ENCODE measurements around the gene ZDHHC24.

Gene ZDHHC24

DNA sequence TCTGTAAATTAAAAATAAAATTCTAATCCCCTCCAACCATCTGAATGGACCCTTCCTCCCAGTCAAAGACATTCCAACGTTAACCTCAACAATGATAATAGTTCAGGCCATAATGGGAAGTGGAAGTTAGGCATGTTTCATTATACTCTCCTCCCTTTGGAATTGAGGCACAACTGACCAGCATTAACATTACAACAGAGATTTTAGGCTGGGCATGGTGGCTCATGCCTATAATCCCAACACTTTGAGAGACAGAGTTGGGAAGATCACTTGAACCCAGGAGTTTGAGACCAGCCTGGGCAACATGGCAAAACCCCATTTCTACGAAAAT lies 25.0 kb upstream of the ZDHHC24 start:
- H3K4me1 Mint-ChIP-seq: peaks cover 14% of the 10 kb centered on the region
- no peak overlapping the region for H3K4me3 Mint-ChIP-seq
- H3K27me3 Mint-ChIP-seq: peaks cover 1% of the 10 kb centered on the region
- H3K9me3 Mint-ChIP-seq: no peaks in the 10 kb centered on the region
- no peak overlapping the region for H3K27ac Mint-ChIP-seq
- H3K36me3 Mint-ChIP-seq: peaks cover 1% of the 10 kb centered on the region

DNA sequence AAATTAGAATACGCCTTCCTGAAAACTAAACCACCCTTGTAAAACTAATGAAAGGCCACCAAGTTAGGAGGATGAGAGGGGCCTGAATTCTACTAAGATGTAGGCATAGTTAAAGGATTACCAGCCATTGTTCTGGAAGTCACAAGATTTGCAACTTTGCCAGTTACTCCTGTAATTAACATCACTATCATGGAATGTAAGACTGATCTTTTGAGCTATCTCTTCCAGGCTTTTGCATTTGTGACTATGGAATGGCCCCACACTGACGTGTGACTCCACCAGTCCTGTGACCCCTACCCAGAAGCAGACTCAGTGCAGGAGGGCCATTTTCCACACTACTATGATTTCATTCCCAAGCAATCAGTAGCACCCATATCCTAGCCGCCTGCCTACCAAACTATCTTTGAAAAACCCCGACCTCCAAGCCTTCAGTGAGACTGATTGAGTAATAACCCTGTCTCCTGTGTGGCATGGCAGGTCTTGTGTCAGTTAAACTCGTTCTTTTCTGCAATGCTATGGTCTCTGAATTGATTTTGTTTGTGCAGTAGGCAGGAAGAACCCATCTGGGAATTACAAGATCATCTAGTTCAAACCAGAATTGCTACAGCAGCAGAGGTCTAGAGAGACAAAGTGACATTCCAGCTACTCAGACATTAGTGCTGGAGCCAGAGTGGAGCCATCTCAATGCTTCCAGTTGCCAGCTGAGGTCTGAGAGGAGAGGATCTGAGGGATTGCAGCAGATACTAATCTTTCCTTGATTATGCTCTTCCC lies 24.4 kb upstream of the ZDHHC24 start:
- H3K4me1 Mint-ChIP-seq: peaks cover 14% of the 10 kb centered on the region
- H3K9me3 Mint-ChIP-seq: no peaks in the 10 kb centered on the region
- peaks cover 1% of the 10 kb centered on the region for H3K36me3 Mint-ChIP-seq
- no peak overlapping the region for H3K27ac Mint-ChIP-seq
- H3K27me3 Mint-ChIP-seq: no peaks in the 10 kb centered on the region
- H3K4me3 Mint-ChIP-seq: no peak overlapping the region

DNA sequence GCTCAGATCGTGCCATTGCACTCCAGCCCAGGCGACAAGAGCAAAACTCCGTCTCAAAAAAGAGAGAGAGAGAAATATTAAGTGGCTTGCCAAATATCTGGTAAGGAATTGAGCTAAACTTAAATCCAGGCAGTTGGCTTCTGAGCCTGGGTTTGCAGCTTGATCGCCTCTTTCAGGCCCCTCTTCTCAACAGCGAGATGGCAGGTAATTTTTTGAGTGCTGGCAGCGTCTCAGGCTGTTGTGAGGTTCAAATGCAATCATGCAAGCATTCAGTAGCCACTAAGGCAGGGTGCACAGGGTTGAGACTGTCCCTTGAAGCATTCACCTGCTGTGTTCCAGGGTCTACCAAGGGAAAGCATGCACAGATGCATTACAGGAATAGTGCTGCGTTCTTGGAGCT lies 23.2 kb upstream of the ZDHHC24 start:
- Mint-ChIP-seq H3K27ac (no peak overlapping the region), H3K27me3 (no peaks in the 10 kb centered on the region), H3K4me3 (no peak overlapping the region), H3K4me1 (peaks cover 14% of the 10 kb centered on the region), H3K9me3 (no peaks in the 10 kb centered on the region), H3K36me3 (peaks cover 1% of the 10 kb centered on the region)

DNA sequence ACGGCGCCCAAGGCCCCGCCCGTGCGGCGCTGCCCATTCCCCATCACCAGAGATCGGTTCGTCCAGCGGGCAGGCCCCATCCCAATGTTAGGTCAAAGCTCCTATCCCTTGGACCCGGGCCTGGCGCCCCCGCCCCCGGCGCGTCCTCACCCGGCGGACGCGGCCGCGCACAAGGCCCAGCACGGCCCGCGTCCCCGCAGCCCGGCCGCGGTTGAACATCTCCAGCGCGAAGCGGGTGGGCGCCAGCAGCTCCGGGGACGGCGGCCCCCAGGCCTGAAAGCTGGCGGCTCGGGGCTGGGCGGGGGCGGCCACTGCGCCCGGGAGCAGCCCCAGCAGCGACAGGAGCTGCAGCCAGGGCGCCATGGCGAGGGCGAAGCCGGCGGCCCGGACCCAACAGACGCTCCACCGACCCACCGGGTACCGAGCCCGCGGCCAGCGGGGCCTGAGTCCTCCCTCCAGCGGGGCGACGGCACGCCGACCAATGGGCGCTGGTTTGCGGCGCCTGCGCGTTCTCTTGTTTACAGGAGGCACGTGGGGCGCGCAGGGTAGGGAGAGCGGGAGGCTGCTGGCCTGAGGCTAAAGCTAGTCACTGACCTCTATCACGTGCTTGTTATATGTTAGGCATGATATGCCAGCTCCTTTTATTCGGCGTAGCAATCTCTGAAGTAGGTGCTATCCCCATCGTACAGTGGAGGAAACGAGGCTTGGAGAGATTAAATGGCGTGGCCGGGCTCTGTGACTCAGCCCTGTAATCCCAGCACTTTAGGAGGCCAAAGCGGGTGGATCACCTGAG lies 22.5 kb upstream of the ZDHHC24 start, which contains the start of gene CTSF:
Gene CTSF (minus strand): TSS at position 483 of the 793 bp plus-strand sequence. CDS start 120 bp downstream, at position 363.
- Mint-ChIP-seq H3K27ac (peak within 1 kb of the TSS; percentile 78), H3K9me3 (no peaks in the 10 kb centered on the region), H3K36me3 (peaks cover 1% of the 10 kb centered on the region), H3K4me1 (peaks cover 14% of the 10 kb centered on the region), H3K4me3 (peak within 1 kb of the TSS; percentile 86), H3K27me3 (no peaks in the 10 kb centered on the region)

DNA sequence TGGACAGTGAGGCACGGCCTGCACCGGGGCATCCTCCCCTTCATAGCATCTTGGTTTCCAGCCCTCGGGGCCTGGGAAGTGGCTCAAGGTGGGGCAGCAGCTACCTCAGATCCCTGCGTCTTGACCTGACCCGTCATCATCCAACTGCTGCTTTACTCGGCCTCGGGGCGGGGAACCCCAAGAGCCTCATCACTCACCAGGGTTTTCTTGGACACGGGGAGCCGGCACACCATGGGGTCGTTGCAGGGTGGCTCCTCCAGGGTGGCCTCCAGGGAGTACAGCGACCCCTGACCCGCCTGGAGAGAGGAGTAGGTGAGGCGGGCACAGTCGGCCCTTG lies 21.9 kb upstream of the ZDHHC24 start:
- H3K36me3 Mint-ChIP-seq: peaks cover 1% of the 10 kb centered on the region
- peak overlapping the region; percentile 79 for H3K4me3 Mint-ChIP-seq
- H3K9me3 Mint-ChIP-seq: no peaks in the 10 kb centered on the region
- peaks cover 14% of the 10 kb centered on the region for H3K4me1 Mint-ChIP-seq
- no peak overlapping the region for H3K27ac Mint-ChIP-seq
- H3K27me3 Mint-ChIP-seq: no peaks in the 10 kb centered on the region

DNA sequence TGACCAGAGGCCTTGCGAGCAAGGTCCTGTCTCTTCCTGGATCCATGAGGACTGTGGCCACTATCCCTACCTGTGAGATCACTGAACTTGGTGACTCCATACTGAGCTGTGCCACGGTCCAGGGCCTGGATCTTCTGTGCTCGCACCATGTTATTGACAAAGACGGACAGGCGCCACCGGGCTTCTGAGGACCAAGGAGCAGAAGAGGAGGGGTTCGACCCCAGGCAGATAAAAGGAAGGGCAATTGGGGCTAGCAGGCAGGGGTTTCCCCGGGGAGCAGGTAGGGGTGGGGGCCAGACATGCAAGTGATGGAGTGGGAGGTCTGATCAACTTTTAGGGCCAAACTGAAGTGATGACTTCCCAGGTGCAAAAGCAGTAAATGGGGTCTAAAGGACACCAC lies 20.4 kb upstream of the ZDHHC24 start:
- H3K9me3 Mint-ChIP-seq: no peaks in the 10 kb centered on the region
- H3K36me3 Mint-ChIP-seq: peaks cover 1% of the 10 kb centered on the region
- no peak overlapping the region for H3K27ac Mint-ChIP-seq
- H3K27me3 Mint-ChIP-seq: no peaks in the 10 kb centered on the region
- peaks cover 14% of the 10 kb centered on the region for H3K4me1 Mint-ChIP-seq
- H3K4me3 Mint-ChIP-seq: peak overlapping the region; percentile 8

DNA sequence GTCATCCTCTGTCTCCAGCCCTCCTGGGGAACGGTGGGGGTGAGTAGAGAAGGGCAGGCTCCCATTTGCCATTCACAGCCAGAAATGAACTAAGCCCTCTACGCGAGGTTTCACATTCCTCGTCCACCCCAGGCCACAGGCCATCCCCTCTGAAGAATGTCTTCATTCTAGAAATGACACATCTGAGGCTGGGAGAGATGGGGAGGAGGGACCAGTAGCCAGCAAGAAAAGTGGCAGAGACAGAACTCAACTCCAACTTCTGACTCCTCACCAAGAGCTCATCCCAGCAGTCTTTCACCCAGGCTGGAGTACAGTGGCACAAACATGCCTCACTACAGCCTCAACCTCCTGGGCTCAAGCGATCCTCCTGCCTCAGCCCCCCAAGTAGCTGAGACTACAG lies 19.1 kb upstream of the ZDHHC24 start:
- no peak overlapping the region for H3K4me3 Mint-ChIP-seq
- H3K9me3 Mint-ChIP-seq: no peaks in the 10 kb centered on the region
- no peak overlapping the region for H3K27ac Mint-ChIP-seq
- no peaks in the 10 kb centered on the region for H3K27me3 Mint-ChIP-seq
- peaks cover 14% of the 10 kb centered on the region for H3K4me1 Mint-ChIP-seq
- peaks cover 1% of the 10 kb centered on the region for H3K36me3 Mint-ChIP-seq

DNA sequence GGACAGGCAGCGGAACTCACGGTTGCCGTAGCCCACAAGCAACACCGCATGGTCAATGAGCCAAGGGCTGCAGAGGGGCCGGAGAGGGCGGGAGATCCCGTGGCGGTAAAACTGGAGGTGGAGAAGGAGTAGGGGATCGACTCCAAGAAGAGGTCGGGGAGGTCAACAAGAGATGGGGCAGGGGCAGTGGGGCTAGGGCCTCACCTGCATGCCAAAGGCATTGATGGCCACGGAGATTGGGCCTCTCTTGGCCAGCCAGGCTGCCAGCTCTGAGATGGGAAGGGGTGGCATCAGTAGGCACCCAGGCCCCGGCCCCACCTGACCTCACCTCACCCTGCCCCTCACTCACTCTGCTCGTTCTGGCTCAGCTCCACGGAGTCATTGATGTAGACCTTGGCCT lies 18.7 kb upstream of the ZDHHC24 start:
- Mint-ChIP-seq H3K4me3 (no peak overlapping the region), H3K9me3 (no peaks in the 10 kb centered on the region), H3K4me1 (peaks cover 14% of the 10 kb centered on the region), H3K27me3 (no peaks in the 10 kb centered on the region), H3K36me3 (peaks cover 1% of the 10 kb centered on the region), H3K27ac (no peak overlapping the region)

DNA sequence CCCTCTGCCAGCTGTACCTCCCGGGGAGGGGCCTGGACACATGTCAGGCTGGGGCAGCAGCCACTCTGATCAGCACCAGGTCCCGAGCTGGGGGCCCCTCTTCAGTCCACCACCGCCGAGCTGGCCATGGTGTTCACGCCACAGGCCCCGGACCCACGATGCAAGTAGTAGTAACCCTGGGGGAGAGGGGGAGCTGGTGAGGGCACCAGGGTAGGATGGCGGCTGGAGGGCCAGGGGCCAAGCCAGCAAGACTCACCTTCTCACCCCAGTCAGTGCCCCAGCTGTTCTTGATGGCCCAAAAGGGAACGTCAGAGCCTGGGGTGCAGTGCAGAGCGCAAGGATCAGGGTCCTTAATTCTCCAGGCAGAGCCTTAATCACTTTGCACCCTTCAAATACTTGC lies 18.0 kb upstream of the ZDHHC24 start:
- Mint-ChIP-seq H3K4me1 (peaks cover 17% of the 10 kb centered on the region), H3K4me3 (no peak overlapping the region), H3K36me3 (peaks cover 1% of the 10 kb centered on the region), H3K9me3 (no peaks in the 10 kb centered on the region), H3K27ac (no peak overlapping the region), H3K27me3 (peaks cover under 1% of the 10 kb centered on the region)

DNA sequence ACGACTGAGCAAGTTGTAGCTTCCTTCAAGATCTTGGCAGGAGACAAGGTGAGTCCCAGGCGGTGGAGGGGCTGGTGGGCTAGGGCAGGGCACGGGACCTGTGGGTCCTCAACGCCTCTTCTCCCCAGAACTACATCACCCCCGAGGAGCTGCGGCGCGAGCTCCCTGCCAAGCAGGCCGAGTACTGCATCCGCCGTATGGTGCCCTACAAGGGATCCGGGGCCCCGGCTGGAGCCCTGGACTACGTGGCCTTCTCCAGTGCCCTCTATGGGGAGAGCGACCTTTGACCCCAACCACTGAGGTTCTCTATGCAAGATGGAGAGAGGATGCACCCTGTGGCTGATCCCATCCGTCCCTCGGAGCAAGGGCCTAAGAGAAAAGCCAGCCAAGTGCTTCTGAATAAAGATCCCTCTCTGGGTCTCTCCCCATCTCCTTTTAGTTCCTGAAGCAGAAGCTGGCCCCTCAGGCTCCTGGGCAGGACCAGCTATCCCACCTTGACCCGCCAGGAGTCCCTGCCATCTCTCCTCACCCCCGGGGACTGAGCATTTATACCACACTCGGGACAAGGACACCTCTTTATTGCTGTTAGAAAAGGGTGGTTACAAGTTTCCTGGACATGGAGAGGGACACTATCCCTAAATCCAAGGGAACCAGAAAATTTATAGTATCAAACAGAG lies 17.2 kb upstream of the ZDHHC24 start:
- no peaks in the 10 kb centered on the region for H3K9me3 Mint-ChIP-seq
- peaks cover 15% of the 10 kb centered on the region for H3K4me1 Mint-ChIP-seq
- no peak overlapping the region for H3K27ac Mint-ChIP-seq
- H3K27me3 Mint-ChIP-seq: peaks cover 4% of the 10 kb centered on the region
- no peak overlapping the region for H3K4me3 Mint-ChIP-seq
- peaks cover 1% of the 10 kb centered on the region for H3K36me3 Mint-ChIP-seq

DNA sequence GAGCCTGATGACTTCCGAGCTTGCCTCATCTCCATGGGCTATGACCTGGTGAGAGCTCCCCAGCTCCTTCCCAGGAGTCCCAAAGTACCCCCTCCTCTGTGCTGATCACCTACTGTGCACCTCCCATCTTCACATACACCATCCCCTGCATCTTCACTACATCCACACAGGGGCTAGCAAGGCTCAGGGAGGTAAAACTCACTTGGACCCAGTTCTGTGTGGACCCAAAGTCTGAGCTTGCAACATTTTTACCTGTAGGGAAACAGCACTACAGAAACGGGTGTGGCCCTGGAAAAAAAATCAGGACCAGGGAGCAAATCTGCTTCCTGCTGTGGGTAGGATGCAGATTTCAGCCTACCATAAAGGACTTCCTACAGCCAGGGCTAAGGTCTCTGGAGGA lies 16.4 kb upstream of the ZDHHC24 start:
- H3K4me1 Mint-ChIP-seq: peaks cover 8% of the 10 kb centered on the region
- no peak overlapping the region for H3K27ac Mint-ChIP-seq
- H3K4me3 Mint-ChIP-seq: no peak overlapping the region
- peaks cover 4% of the 10 kb centered on the region for H3K27me3 Mint-ChIP-seq
- H3K36me3 Mint-ChIP-seq: peaks cover 1% of the 10 kb centered on the region
- H3K9me3 Mint-ChIP-seq: no peaks in the 10 kb centered on the region

DNA sequence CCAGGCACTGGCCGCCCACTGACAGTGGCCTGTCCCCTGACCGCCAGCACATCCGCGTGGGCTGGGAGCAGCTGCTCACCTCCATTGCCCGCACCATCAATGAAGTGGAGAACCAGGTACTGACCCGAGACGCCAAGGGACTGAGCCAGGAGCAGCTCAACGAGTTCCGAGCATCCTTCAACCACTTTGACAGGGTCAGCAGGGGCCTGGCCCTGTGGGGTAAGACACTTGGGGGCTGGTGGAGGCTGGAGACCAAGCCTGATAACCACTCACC lies 16.1 kb upstream of the ZDHHC24 start:
- Mint-ChIP-seq H3K27ac (no peak overlapping the region), H3K4me3 (no peak overlapping the region), H3K9me3 (no peaks in the 10 kb centered on the region), H3K36me3 (peaks cover 1% of the 10 kb centered on the region), H3K27me3 (peaks cover 4% of the 10 kb centered on the region), H3K4me1 (peaks cover 6% of the 10 kb centered on the region)

DNA sequence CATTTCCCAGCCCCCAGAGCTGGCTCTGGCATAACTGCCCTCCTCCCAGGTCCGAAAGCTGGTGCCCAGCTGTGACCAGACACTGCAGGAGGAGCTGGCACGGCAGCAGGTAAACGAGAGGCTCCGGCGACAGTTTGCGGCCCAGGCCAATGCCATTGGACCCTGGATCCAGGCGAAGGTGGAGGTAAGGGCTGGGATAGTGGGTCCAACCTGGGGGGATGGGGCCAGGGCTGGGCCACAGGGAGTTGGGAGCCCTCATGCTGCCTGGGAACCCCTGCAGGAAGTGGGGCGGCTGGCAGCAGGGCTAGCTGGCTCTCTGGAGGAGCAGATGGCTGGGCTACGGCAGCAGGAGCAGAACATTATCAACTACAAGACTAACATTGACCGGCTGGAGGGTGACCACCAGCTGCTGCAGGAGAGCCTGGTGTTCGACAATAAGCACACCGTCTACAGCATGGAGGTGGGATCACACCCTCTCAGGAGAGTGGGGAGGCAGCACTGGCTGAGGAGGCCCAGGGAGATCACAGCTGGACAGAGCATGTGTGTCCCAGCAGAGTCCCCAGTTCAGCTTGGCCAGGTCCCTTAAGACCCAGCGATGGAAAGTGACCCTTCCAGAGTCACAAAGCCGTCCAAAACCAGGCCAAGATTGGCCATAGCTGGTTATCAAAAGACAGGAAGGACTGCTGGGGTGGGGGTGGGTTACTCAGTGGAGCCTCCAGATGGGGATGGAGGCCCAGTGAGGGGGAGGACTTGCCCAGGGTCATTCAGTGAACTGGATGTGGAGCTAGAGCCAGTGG lies 15.5 kb upstream of the ZDHHC24 start:
- Mint-ChIP-seq H3K9me3 (no peaks in the 10 kb centered on the region), H3K4me3 (no peak overlapping the region), H3K27me3 (peaks cover 4% of the 10 kb centered on the region), H3K4me1 (peaks cover 6% of the 10 kb centered on the region), H3K27ac (no peak overlapping the region), H3K36me3 (peaks cover 1% of the 10 kb centered on the region)

DNA sequence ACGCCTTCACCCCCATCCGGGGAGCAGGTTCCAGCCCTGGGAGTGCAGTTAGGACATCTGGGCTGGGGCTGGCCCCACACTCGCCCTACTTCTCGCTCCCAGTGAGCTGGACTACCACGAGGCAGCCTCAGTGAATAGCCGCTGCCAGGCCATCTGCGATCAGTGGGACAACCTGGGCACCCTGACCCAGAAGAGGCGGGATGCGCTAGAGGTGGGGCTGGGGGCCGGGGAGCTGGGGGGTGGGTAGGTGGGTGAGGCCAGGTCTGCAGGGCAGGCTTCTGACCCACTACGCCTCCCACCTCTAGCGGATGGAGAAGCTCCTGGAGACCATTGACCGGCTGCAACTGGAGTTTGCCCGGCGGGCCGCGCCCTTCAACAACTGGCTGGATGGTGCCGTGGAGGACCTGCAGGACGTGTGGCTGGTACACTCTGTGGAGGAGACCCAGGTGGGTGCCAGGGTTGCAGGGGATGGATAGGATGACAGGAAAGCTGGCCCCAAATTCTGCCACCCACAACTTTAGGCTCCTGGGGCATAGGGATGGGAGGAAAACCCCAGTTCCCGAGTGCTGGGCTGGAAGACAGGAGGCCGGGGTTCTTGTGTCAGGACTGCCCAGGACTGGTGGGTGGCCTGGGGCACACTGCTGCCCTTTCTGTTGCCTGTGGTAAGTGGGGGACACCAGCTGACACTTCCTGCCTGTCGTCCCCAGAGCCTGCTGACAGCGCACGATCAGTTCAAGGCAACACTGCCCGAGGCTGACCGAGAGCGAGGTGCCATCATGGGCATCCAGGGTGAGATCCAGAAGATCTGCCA lies 14.2 kb upstream of the ZDHHC24 start:
- H3K4me1 Mint-ChIP-seq: peaks cover 6% of the 10 kb centered on the region
- H3K27me3 Mint-ChIP-seq: peaks cover 4% of the 10 kb centered on the region
- H3K9me3 Mint-ChIP-seq: no peaks in the 10 kb centered on the region
- H3K27ac Mint-ChIP-seq: no peak overlapping the region
- no peaks in the 10 kb centered on the region for H3K36me3 Mint-ChIP-seq
- no peak overlapping the region for H3K4me3 Mint-ChIP-seq
